ENCODE measurements around the gene SMG5. TPM values are rescaled to one million over a fixed set of nuclear protein-coding genes. Genes with fewer than 3 reads are reported as not detected.

SMG5 gene
- polyA plus RNA-seq, 3 donors: 4.4 to 72.4 (median 7.0) TPM

- TF ChIP-seq CTCF (IDR thresholded peaks at IDR 0.05): no peak
- Histone ChIP-seq H2AFZ (ENCODE audit: insufficient read depth, low read depth, low read length, poor library complexity, severe bottlenecking) (no peak overlapping the region), H3K4me2 (replicated peaks; ENCODE audit: extremely low read depth, low read length, poor library complexity, severe bottlenecking) (no peak overlapping the region), H3K36me3 (replicated peaks in 1 of 2; ENCODE audit: control insufficient read depth in 1 of 2, insufficient read depth in 2 of 2, low read length in 2 of 2) (peaks cover 35 to 68% of the 10 kb centered on the region in 2 donors), H3K4me3 (replicated peaks in 1 of 3; ENCODE audit: low read depth in 2 of 3, low read length in 3 of 3) (no peak overlapping the region), H3K27me3 (ENCODE audit: control insufficient read depth in 2 of 2, insufficient read depth in 2 of 2, low read length in 2 of 2) (no peaks in the 10 kb centered on the region), H3K9ac (ENCODE audit: insufficient read depth, low read length, poor library complexity, severe bottlenecking) (no peak overlapping the region), H4K20me1 (ENCODE audit: insufficient read depth, low read length) (no peaks in the 10 kb centered on the region), H3K9me3 (replicated peaks in 1 of 2; ENCODE audit: control insufficient read depth in 1 of 2, insufficient read depth in 1 of 2, low read length in 2 of 2) (no peaks in the 10 kb centered on the region), H3K4me1 (ENCODE audit: control insufficient read depth in 1 of 2, insufficient read depth in 2 of 2, low read length in 2 of 2) (no peaks in the 10 kb centered on the region), H3K79me2 (ENCODE audit: insufficient read depth, low read length) (no peaks in the 10 kb centered on the region), H3K27ac (ENCODE audit: low read depth in 1 of 2, low read length in 2 of 2) (no peak overlapping the region)
- no peaks in the 10 kb centered on the region for H3K27me3 Mint-ChIP-seq (ENCODE audit: low read depth in 3 of 3)
- WGBS (ENCODE audit: insufficient coverage): 85% methylated on average over 4 of the region's 11 CpGs
- no peak overlapping the region for H3K4me3 Mint-ChIP-seq
- H3K9me3 Mint-ChIP-seq: peaks cover 0 to 1% (median 0%) of the 10 kb centered on the region in 7 donors
- no peak for DNase-seq
- H3K27ac Mint-ChIP-seq: no peak overlapping the region
- intact Hi-C loops (cut with micrococcal nuclease): loop anchor here in 1 of 2 donors (5.0 kb wide), 2 partner anchors 83 to 138 kb away; no protein-coding TSS in a partner anchor
- peaks cover 4% of the 10 kb centered on the region for H3K4me1 Mint-ChIP-seq
- H3K36me3 Mint-ChIP-seq: peaks cover 51 to 66% of the 10 kb centered on the region in 2 donors
These were observed 52.7 kb downstream of the SMG5 start for GRCh38 chr1:156229809-156230472.

- H3K27me3 Mint-ChIP-seq (ENCODE audit: low read depth in 3 of 3): no peaks in the 10 kb centered on the region
- TF ChIP-seq CTCF (IDR thresholded peaks at IDR 0.05): no peak
- Histone ChIP-seq H2AFZ (ENCODE audit: insufficient read depth, low read depth, low read length, poor library complexity, severe bottlenecking) (no peak overlapping the region), H4K20me1 (ENCODE audit: insufficient read depth, low read length) (no peaks in the 10 kb centered on the region), H3K4me2 (replicated peaks; ENCODE audit: extremely low read depth, low read length, poor library complexity, severe bottlenecking) (no peak overlapping the region), H3K4me3 (replicated peaks in 1 of 3; ENCODE audit: low read depth in 2 of 3, low read length in 3 of 3) (no peak overlapping the region), H3K9me3 (replicated peaks in 1 of 2; ENCODE audit: control insufficient read depth in 1 of 2, insufficient read depth in 1 of 2, low read length in 2 of 2) (no peaks in the 10 kb centered on the region), H3K79me2 (ENCODE audit: insufficient read depth, low read length) (no peaks in the 10 kb centered on the region), H3K9ac (ENCODE audit: insufficient read depth, low read length, poor library complexity, severe bottlenecking) (no peak overlapping the region), H3K4me1 (ENCODE audit: control insufficient read depth in 1 of 2, insufficient read depth in 2 of 2, low read length in 2 of 2) (no peaks in the 10 kb centered on the region), H3K27ac (ENCODE audit: low read depth in 1 of 2, low read length in 2 of 2) (no peak overlapping the region), H3K27me3 (ENCODE audit: control insufficient read depth in 2 of 2, insufficient read depth in 2 of 2, low read length in 2 of 2) (no peaks in the 10 kb centered on the region), H3K36me3 (replicated peaks in 1 of 2; ENCODE audit: control insufficient read depth in 1 of 2, insufficient read depth in 2 of 2, low read length in 2 of 2) (peaks cover 27 to 63% of the 10 kb centered on the region in 2 donors)
- peaks cover 47 to 61% of the 10 kb centered on the region in 2 donors for H3K36me3 Mint-ChIP-seq
- peaks cover 0 to 1% (median 0%) of the 10 kb centered on the region in 7 donors for H3K9me3 Mint-ChIP-seq
- H3K27ac Mint-ChIP-seq: peak overlapping the region in 1 of 7 donors; percentile 32
- intact Hi-C loops (cut with micrococcal nuclease): loop anchor here in 1 of 2 donors (5.0 kb wide), 2 partner anchors 81 to 136 kb away; no protein-coding TSS in a partner anchor
- H3K4me3 Mint-ChIP-seq: no peak overlapping the region
- no peak for DNase-seq
- no CpG with 5 or more reads among the region's 7 CpGs for WGBS (ENCODE audit: insufficient coverage)
- H3K4me1 Mint-ChIP-seq: peaks cover 4% of the 10 kb centered on the region
These were observed 54.1 kb downstream of the SMG5 start for GRCh38 chr1:156228501-156228900.

Measured in CD14-positive monocyte (primary cell).